SK-N-SH (cell line): ENCODE measurements around the gene KRAS.
"Not testable (repeated sequence)": the region's sequence is repeated elsewhere in the genome, so short reads cannot be mapped to it uniquely, and the experiment has no call there.

ENCODE experiments used
- CHD2 ChIP-seq: fragments of 150-350 bp; IDR thresholded peaks from 2 replicates; pipeline ENCODE4 v1.6.1; 2018; ENCODE audit warnings: low read length; ENCODE audit not compliant: partially characterized antibody
- EP300 ChIP-seq, 2 experiments: IDR thresholded peaks; 2 replicates each; pipeline versions ENCODE4 v1.4.0 to v1.6.1; 2012; ENCODE audit warnings: borderline replicate concordance in 1 of 2, low read depth in 1 of 2, low read length in 1 of 2
- EZH2phosphoT487 ChIP-seq: fragments of 200-600 bp; sonication (generic); IDR thresholded peaks from 2 replicates; pipeline ENCODE4 v1.6.1; 2017; ENCODE audit warnings: low read depth, mixed run types, mild to moderate bottlenecking, antibody characterized with exemption, moderate library complexity, borderline replicate concordance
- FOXM1 ChIP-seq: IDR thresholded peaks from 2 replicates; pipeline ENCODE4 v1.4.0; 2012; ENCODE audit warnings: low read depth, mild to moderate bottlenecking
- JUND ChIP-seq: IDR thresholded peaks from 2 replicates; pipeline ENCODE4 v1.4.0; 2012
- NRF1 ChIP-seq: IDR thresholded peaks from 2 replicates; pipeline ENCODE4 v1.6.1; 2012; ENCODE audit warnings: low read depth, mild to moderate bottlenecking, low read length
- POLR2AphosphoS5 ChIP-seq: IDR thresholded peaks from 2 replicates; pipeline ENCODE4 v1.6.1; 2012; ENCODE audit warnings: low read depth, low read length
- RXRA ChIP-seq: IDR thresholded peaks from 2 replicates; pipeline ENCODE4 v1.4.0; 2012; ENCODE audit warnings: low read depth, mild to moderate bottlenecking, borderline replicate concordance
- SMC3 ChIP-seq: IDR thresholded peaks from 2 replicates; pipeline ENCODE4 v1.6.1; 2012; ENCODE audit warnings: low read depth, low read length, improper control_type of control experiment
- TAF1 ChIP-seq: IDR thresholded peaks from 2 replicates; pipeline ENCODE4 v1.6.1; 2012; ENCODE audit warnings: low read depth, mild to moderate bottlenecking, low read length, moderate library complexity, borderline replicate concordance
- YY1 ChIP-seq: IDR thresholded peaks from 2 replicates; pipeline ENCODE4 v1.4.0; 2012; ENCODE audit warnings: low read depth, mild to moderate bottlenecking
- TF ChIP-seq, protein P1 (sequence below): fragments of 200-600 bp; sonication (generic); IDR thresholded peaks from 2 replicates; pipeline ENCODE4 v1.6.1; 2017; ENCODE audit warnings: antibody characterized with exemption, mild to moderate bottlenecking, moderate library complexity
- TF ChIP-seq, protein P2 (sequence below): IDR thresholded peaks from 2 replicates; pipeline ENCODE4 v1.4.0; 2012; ENCODE audit warnings: low read depth
- TF ChIP-seq, protein P3 (sequence below): IDR thresholded peaks from 2 replicates; pipeline ENCODE4 v1.6.1; 2012; ENCODE audit warnings: mild to moderate bottlenecking, low read depth, low read length, moderate library complexity

DNA sequence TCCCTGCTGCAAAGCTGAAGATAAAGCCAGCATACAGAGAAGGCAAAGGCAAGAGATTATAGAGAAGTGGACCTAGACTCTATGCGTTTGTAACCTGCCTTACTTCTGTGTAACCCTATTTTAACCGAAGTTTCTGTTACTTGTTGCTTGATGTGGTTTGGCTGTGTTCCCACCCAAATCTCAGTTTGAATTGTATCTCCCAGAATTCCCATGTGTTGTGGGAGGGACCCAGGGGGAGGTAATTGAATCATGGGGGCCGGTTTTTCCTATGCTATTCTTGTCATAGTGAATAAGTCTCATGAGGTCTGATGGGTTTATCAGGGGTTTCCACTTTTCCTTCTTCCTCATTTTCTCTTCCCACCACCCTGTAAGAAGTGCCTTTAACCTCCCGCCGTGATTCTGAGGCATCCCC is 42.1 kb upstream of the KRAS start:
- not testable (repeated sequence) for TF ChIP-seq SMC3; POLR2AphosphoS5; YY1; CHD2; RXRA; EP300 (IDR thresholded peaks at IDR 0.05; ENCODE audit: borderline replicate concordance in 1 of 2, low read depth in 1 of 2, low read length in 1 of 2); JUND; EZH2phosphoT487; NRF1; TAF1; FOXM1
- TF ChIP-seq, protein P1, sequence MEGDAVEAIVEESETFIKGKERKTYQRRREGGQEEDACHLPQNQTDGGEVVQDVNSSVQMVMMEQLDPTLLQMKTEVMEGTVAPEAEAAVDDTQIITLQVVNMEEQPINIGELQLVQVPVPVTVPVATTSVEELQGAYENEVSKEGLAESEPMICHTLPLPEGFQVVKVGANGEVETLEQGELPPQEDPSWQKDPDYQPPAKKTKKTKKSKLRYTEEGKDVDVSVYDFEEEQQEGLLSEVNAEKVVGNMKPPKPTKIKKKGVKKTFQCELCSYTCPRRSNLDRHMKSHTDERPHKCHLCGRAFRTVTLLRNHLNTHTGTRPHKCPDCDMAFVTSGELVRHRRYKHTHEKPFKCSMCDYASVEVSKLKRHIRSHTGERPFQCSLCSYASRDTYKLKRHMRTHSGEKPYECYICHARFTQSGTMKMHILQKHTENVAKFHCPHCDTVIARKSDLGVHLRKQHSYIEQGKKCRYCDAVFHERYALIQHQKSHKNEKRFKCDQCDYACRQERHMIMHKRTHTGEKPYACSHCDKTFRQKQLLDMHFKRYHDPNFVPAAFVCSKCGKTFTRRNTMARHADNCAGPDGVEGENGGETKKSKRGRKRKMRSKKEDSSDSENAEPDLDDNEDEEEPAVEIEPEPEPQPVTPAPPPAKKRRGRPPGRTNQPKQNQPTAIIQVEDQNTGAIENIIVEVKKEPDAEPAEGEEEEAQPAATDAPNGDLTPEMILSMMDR = not testable (repeated sequence)
- TF ChIP-seq, protein P2, sequence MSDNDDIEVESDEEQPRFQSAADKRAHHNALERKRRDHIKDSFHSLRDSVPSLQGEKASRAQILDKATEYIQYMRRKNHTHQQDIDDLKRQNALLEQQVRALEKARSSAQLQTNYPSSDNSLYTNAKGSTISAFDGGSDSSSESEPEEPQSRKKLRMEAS = not testable (repeated sequence)
- TF ChIP-seq, protein P3, sequence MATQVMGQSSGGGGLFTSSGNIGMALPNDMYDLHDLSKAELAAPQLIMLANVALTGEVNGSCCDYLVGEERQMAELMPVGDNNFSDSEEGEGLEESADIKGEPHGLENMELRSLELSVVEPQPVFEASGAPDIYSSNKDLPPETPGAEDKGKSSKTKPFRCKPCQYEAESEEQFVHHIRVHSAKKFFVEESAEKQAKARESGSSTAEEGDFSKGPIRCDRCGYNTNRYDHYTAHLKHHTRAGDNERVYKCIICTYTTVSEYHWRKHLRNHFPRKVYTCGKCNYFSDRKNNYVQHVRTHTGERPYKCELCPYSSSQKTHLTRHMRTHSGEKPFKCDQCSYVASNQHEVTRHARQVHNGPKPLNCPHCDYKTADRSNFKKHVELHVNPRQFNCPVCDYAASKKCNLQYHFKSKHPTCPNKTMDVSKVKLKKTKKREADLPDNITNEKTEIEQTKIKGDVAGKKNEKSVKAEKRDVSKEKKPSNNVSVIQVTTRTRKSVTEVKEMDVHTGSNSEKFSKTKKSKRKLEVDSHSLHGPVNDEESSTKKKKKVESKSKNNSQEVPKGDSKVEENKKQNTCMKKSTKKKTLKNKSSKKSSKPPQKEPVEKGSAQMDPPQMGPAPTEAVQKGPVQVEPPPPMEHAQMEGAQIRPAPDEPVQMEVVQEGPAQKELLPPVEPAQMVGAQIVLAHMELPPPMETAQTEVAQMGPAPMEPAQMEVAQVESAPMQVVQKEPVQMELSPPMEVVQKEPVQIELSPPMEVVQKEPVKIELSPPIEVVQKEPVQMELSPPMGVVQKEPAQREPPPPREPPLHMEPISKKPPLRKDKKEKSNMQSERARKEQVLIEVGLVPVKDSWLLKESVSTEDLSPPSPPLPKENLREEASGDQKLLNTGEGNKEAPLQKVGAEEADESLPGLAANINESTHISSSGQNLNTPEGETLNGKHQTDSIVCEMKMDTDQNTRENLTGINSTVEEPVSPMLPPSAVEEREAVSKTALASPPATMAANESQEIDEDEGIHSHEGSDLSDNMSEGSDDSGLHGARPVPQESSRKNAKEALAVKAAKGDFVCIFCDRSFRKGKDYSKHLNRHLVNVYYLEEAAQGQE = not testable (repeated sequence)
